Measurements from ENCODE around the gene ZFC3H1.

GRCh38 chr12:71607494-71608330, 55.9 kb downstream of the ZFC3H1 start:
- TF ChIP-seq GATA2 (IDR thresholded peaks at IDR 0.05; ENCODE audit: low read depth, low read length) (no peak), GATA3 (IDR thresholded peaks at IDR 0.05; ENCODE audit: low read depth, low read length) (no peak)
